Stimulated activated CD4-positive, alpha-beta T cell treated with anti-CD3 and anti-CD28 coated beads, Interleukin-1b, Interleukin-23, amount 100 ng/mL, for 24 hours (primary cell): Measurements from ENCODE around the gene SLC35A2.

Experiments used
- DNase-seq, 4 experiments: peaks; one replicate each; pipeline ENCODE4 v3.0.0-alpha.2; 2020; ENCODE audit warnings: low read depth in 4 of 4, low spot score in 1 of 4

The SLC35A2 gene

DNA sequence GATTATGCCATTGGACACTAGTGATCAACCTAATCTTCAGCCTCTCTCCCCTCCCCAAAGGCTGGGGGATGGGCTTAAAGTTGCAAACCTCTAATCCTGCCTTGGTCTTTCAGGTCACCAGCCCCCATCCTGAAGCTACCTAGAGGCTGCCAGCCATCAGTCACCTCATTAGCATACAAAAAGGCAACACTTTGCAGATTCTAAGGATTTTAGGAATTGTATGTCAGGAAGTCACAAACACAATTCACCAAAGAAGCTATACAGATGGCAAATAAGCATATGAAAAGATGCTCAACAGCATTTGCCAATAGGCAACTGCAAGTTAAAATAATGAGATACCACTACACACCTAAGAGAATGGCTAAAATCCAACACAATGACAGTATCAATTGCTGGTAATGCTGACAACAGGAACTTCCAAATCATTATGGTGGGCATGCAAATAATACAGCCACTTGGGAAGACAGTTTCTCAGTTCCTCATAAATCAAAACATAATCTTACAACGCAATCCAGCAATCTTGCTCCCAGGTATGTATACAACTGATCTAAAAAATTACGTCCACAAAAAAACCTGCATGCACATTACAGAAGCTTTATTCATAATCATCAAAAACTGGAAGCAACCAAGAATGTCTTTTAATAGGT is 16.4 kb upstream of the SLC35A2 start:
- no peak for DNase-seq

GRCh38 chrX:48927123-48927522 is 15.7 kb upstream of the SLC35A2 start:
- no peak for DNase-seq

DNA sequence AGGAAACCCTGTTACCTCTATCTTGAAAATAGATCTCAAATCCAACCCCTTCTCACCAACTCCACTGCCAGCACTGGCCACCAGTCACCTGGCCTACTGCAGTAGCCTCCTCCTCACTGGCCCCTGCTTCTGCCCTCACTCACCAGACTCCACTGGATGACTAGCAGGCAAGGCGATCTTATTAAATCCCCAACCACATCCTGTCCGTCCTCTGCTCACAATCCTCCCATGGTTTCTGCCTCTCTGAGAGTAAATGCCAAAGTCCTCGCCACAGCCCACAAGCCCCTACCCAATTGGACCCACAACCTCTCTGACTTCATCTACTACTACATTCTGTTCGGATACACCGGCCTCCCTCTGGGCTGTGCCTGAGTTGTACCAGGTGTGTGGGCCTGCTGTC is 12.8 kb upstream of the SLC35A2 start:
- DNase-seq: no peak

GRCh38 chrX:48923771-48924170 is 12.3 kb upstream of the SLC35A2 start:
- DNase-seq: no peak

- DNase-seq: no peak
Observed at GRCh38 chrX:48920718-48921104, 9.3 kb upstream of the SLC35A2 start.

DNA sequence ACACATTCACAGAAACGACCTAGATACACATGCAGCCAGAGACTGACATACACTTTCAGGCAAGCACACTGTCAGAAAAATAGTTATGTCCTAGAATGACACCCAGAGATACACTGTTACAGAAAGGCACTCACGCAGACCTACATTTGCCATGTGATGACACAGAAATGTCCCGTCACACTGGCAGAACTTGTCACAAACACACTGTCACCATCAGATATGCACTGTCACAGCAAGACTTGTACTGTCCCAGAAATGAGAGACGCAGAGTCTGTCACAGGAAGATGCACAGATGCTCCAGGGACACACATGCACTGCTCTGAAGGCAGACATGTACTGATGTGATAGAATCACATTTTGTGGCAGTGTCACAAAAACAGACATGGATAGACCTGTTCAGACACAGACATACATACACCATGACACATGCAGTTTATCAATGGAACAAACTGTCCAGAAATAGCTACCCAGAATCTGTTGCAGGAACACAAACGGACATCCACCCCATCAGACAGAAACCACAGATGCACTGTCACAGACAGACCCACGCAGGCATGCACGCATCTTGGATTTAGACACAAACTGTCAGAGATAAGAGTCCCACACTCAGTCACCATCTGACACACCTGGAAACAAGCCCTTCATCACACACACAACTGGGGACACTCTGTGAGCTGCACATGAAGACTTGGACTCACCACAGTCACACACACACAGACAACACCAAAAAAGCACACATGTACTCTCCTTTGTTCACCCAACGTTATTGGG is 8.7 kb upstream of the SLC35A2 start:
- no peak for DNase-seq

GRCh38 chrX:48919360-48919841 is 8.0 kb upstream of the SLC35A2 start:
- no peak for DNase-seq

- peak; percentile 60 to 83 (median 76) for DNase-seq
Observed at GRCh38 chrX:48918643-48919340, 7.3 kb upstream of the SLC35A2 start, which contains the start of gene PIM2. Gene PIM2 (minus strand): TSS chrX:48919024. CDS start chrX:48918834, 190 bp downstream.

DNA sequence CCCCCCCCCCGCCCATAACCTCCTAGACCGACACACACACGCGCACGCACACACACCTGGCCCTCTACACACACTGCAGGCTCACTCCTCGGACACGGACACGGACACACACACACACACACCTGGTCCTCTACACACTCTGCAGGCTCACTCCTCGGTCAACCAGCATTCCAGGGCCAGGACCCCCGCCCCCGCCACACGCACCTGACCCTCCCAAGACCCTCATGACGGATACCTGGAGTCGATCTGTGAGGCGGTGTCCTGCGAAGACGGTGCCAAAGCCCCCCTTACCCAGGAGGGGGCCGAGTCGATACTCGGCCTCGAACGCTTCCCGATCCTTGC is 6.8 kb upstream of the SLC35A2 start:
- no peak for DNase-seq

- peak; percentile 53 to 74 (median 68) for DNase-seq
Observed at GRCh38 chrX:48917139-48918001, 5.9 kb upstream of the SLC35A2 start.

DNA sequence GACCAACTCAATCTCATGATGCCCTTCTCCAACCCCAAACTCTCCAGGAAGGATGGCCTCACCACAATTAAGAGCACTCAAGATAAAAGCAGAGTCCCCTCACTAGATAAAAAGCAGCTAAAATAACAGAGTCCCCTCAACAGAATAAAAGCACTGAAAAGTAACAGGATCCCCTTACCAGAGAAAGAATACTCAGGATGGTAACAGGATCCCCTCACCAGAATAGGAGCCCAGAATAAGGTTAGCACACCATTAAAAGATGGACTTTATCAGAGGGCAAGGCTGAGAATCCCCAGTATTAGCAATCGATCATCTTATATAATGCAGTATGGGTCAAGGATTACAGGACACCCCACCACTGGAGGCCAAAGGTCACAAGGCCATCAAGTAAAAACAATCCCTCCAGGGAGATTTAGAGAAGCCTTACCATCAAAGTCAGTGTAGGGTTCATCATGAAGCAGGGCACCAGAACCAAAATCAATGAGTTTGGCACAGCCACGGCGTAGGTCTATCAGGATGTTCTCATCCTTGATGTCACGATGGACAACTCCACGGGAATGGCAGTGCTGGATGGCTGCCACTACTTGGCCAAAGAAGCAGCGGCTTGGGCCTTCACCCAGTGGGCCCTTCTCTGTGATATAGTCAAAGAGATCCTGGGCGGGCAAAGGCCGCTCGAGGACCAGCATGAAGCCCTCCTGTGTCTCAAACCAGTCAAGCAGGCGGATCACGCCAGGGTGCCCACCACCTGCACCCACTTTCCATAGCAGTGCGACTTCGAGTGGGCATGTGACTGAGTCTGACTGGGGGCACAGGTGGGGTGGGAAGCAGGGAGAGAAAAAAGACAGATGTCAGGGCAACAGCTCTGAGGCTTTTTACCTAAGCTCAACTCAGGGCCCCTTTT is 3.4 kb upstream of the SLC35A2 start:
- DNase-seq: no peak

DNA sequence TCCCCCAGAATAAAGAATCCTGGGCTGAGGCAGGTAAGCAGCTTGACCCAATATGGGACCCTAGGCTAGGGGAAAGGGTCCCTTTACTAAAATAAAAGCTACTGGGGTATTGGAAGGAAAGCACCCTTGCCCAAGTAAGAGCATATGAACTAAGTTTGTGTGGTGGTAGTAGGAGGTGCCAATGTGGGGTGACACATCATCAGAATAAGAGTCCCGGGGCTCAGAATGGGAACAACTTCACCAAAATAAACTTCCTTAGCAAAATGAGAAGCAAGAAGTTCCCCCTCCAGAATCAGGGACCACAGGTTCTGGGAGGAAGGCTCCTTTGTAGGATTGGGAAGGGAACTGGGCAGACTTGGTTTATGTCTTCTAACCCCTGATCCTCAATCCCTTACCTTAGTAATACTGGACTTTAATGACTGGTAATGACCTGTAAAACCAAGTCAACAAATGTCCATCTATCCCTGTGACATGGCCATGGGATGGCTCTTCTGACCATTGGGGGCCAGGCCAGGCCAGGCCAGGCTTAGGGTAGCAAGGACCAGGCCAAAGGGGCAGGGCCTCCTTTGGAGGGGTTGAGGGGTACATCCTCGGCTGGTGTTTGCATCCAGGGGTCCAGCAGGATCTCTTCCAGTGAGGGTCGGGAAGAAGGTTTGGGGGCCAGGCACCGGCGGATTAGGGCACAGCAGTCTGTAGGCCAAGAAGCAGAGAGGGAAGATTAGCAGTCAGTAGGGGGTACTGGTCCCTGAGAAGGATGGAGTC is 2.3 kb upstream of the SLC35A2 start:
- DNase-seq: no peak

DNA sequence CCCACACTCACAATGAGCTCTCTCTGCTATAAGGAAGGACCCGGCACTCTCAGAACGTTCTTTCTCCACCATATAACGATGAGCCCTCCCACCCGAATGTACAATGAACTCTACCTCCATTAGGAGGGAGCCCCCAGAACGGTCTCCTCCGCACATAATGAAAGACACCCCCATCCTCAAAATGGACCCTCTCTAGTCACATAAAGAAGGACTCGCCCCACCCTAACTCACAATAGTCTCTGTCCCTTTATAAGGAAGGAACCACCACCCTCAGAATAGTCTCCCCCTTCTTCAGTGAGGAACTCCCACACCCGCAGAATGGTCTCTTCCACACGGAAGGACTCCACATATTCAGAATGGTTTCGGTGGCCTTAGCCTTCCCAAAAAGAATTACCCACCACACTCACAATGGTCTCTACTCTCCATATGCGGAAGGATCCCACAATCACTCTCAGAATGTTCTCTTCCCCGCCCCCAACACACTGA is 477 bp downstream of the SLC35A2 start:
- no peak for DNase-seq

DNA sequence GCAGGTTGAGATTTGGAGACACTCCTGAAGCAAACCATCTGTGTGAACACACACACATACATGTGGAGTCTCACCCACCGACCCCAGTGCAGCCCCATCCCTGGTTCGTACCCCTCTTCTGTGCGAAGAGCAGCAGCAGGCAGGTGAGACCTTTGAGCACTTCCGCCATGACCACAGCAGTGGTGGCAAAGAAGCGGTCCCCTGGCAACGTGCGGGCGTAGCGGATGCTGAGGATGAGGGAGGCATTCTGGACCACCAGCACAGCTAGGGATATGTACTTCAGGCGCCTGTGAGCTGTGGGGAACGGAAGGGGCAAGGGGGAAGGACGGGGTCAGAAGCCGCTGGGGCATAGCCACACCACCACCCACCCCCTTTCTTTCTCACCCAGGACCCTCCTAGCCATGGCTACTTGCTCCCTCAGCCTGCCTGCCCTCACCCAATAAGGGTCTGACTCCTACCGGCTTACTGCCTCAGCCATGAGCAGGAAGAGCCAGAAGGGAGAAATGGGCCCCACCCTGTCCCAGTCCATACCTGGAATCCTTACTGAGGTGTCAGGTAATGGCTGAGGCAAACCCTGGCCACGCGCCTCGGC is 1.6 kb downstream of the SLC35A2 start:
- no peak for DNase-seq

DNA sequence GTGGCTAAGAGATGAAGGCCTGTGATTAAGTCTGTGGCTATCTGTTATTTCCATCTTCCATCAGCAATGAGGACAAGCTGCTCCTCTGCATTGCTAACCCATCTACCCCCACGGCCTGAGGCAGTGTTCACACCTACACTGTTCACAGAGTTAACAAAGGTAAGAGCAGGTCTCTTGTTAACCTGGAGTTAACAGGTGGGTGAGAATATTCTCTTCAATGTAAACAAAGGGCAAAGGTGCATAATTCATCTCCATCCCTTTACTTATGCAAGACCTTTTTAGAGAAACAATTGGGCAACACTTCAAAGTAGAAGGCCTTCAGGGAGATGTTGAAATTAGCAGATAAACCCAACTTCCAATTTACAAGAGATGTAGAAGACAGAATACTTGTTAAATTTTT is 2.8 kb downstream of the SLC35A2 start:
- DNase-seq: no peak

DNA sequence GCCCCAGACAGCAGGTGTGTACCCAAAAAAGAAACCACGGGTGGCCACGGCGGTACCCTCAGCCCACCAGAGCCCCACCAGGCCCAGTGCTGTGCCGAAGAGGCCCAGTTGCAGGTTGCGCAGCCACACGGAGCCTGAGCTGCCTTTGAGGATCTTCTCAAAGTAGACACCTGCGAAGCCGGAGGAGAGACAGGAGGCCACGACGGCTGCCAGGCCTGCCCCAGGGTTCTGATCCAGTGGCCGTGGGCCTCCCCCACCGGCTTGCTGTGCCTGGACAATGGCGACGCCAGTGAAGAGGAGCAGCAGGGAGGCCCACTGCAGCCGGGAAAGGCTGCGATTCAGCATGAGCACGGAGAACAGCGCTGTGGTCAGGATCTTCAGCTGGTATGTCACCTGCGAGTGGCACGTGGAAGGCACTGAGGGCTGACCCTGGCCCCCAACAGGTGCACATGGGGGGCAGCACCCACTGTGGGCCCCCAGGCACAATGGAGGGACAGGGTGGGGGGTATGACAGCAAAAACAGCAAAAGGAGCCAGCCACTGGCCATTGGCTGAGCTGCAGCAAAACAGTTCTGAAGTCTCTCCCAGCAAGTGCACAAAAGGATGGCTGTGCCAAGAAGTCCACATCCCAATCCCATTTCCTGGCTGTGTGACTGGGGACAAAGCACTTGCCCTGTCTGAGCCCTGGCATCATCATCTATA is 6.2 kb downstream of the SLC35A2 start:
- no peak for DNase-seq

DNA sequence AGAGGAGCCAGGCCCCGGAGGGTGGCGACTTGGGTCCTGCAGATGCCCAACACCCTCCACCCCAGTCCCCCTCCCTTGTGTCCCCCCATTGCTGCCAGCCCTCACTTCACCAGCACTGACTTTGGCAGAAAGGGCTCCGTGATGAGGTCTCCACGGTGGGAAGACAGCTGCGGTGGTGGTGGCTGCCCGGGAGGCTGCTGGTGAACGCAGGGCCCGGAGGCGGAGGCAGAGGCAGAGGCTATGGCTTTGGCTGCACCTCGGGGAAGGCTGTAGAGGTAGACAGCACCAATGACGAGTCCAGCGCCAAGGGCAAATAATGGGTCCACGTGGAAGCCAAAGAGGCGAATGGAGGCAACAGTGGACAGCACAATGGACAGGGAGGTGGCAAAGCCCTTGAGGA is 6.8 kb downstream of the SLC35A2 start:
- no peak for DNase-seq

DNA sequence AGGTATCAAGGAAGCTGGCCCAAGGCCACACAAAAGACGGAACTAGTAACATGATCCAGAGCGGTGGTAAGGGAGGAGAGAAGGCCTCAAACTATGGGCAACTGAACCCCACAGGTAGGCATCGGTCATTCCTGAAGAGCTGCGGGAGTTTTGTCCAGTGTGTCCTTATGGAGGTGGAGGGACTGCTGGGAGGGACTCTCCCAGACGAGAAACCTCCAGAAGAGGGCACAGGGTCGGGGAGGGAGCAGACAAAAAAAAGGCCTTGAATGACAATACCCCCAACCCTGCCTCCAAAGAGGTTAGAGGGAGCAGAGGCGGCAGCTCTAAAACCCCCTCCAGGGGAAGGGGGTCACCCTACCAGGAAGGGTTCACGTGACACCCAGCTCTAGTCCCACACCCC is 7.3 kb downstream of the SLC35A2 start:
- DNase-seq: no peak
